Panc1 (cell line): ENCODE results near the gene GSTK1.

Experiments used
- POLR2AphosphoS5 ChIP-seq: IDR thresholded peaks from 2 replicates; pipeline ENCODE4 v1.6.1; 2012; ENCODE audit warnings: mild to moderate bottlenecking, low read depth, low read length, moderate library complexity
- TCF7L2 ChIP-seq: IDR thresholded peaks from 2 replicates; pipeline ENCODE4 v1.6.1; 2011; ENCODE audit warnings: mild to moderate bottlenecking, low read depth, low read length, inconsistent platforms
- TF ChIP-seq, protein P1 (sequence below): fragments of 450-650 bp; IDR thresholded peaks from 2 replicates; pipeline ENCODE4 v1.5.1; 2017; ENCODE audit warnings: mild to moderate bottlenecking
- TF ChIP-seq, protein P2 (sequence below), 2 experiments: IDR thresholded peaks; 2 replicates each; pipeline ENCODE4 v1.6.1; 2011 to 2012; ENCODE audit warnings: low read depth in 2 of 2, control low read depth in 1 of 2, low read length in 1 of 2, mild to moderate bottlenecking in 1 of 2, moderate library complexity in 1 of 2; ENCODE audit not compliant: insufficient read depth in 1 of 2

DNA sequence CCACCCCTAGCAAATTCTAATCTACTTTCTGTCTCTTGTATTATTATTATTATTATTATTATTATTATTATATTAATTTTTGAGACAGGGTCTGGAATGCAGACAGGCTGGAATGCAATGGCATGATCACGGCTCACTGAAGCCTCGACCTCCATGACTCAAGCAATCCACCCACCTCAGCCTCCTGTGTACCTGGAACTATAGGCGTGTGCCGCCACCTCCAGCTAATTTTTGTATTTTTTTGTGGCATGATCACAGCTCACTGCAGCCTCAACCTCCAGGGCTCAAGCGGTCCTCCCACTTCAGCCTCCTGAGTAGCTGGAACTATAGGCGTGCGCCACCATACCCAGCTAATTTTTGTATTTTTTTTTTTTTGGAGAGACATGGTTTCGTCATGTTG lies 18.9 kb downstream of the GSTK1 start:
- TF ChIP-seq, protein P1, sequence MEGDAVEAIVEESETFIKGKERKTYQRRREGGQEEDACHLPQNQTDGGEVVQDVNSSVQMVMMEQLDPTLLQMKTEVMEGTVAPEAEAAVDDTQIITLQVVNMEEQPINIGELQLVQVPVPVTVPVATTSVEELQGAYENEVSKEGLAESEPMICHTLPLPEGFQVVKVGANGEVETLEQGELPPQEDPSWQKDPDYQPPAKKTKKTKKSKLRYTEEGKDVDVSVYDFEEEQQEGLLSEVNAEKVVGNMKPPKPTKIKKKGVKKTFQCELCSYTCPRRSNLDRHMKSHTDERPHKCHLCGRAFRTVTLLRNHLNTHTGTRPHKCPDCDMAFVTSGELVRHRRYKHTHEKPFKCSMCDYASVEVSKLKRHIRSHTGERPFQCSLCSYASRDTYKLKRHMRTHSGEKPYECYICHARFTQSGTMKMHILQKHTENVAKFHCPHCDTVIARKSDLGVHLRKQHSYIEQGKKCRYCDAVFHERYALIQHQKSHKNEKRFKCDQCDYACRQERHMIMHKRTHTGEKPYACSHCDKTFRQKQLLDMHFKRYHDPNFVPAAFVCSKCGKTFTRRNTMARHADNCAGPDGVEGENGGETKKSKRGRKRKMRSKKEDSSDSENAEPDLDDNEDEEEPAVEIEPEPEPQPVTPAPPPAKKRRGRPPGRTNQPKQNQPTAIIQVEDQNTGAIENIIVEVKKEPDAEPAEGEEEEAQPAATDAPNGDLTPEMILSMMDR = no peak
- no peak for TF ChIP-seq POLR2AphosphoS5
- TF ChIP-seq, protein P2, sequence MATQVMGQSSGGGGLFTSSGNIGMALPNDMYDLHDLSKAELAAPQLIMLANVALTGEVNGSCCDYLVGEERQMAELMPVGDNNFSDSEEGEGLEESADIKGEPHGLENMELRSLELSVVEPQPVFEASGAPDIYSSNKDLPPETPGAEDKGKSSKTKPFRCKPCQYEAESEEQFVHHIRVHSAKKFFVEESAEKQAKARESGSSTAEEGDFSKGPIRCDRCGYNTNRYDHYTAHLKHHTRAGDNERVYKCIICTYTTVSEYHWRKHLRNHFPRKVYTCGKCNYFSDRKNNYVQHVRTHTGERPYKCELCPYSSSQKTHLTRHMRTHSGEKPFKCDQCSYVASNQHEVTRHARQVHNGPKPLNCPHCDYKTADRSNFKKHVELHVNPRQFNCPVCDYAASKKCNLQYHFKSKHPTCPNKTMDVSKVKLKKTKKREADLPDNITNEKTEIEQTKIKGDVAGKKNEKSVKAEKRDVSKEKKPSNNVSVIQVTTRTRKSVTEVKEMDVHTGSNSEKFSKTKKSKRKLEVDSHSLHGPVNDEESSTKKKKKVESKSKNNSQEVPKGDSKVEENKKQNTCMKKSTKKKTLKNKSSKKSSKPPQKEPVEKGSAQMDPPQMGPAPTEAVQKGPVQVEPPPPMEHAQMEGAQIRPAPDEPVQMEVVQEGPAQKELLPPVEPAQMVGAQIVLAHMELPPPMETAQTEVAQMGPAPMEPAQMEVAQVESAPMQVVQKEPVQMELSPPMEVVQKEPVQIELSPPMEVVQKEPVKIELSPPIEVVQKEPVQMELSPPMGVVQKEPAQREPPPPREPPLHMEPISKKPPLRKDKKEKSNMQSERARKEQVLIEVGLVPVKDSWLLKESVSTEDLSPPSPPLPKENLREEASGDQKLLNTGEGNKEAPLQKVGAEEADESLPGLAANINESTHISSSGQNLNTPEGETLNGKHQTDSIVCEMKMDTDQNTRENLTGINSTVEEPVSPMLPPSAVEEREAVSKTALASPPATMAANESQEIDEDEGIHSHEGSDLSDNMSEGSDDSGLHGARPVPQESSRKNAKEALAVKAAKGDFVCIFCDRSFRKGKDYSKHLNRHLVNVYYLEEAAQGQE (IDR thresholded peaks at IDR 0.05; ENCODE audit: insufficient read depth in 1 of 2, low read depth in 2 of 2, low read length in 1 of 2) = no peak
- TF ChIP-seq TCF7L2 = no peak
